ENCODE data around the gene C1orf35.

GRCh38 chr1:228081144-228081543, 22.0 kb downstream of the C1orf35 start:
- TF ChIP-seq USF1 (IDR thresholded peaks at IDR 0.05): no peak
- TF ChIP-seq RAD21 (IDR thresholded peaks at IDR 0.05; ENCODE audit: low read depth): no peak
- TF ChIP-seq CEBPB (IDR thresholded peaks at IDR 0.05): no peak
- TF ChIP-seq TEAD4 (IDR thresholded peaks at IDR 0.05): no peak
- no peak for TF ChIP-seq REST (IDR thresholded peaks at IDR 0.05; ENCODE audit: low read depth)
- no peak for TF ChIP-seq EGR1 (IDR thresholded peaks at IDR 0.05)

All from Ishikawa (cell line).